HEK293T (cell line): ENCODE measurements around the gene CTNNBL1.

Source experiments
- ARNT ChIP-seq: fragments of 450-650 bp; IDR thresholded peaks from 2 replicates; pipeline ENCODE4 v1.6.1; 2017; ENCODE audit warnings: mild to moderate bottlenecking
- BHLHE40 ChIP-seq: fragments of 450-650 bp; IDR thresholded peaks from 2 replicates; pipeline ENCODE4 v1.6.1; 2016; ENCODE audit warnings: mild to moderate bottlenecking, moderate library complexity, borderline replicate concordance
- CTBP1 ChIP-seq: fragments of 450-650 bp; IDR thresholded peaks from 2 replicates; pipeline ENCODE4 v1.6.1; 2016; ENCODE audit warnings: borderline replicate concordance
- HDGF ChIP-seq: fragments of 450-650 bp; IDR thresholded peaks from 2 replicates; pipeline ENCODE4 v1.6.1; 2017; ENCODE audit warnings: antibody characterized with exemption, borderline replicate concordance
- TARDBP ChIP-seq: fragments of 450-650 bp; IDR thresholded peaks from 2 replicates; pipeline ENCODE4 v1.6.1; 2016
- ZNF384 ChIP-seq: fragments of 450-650 bp; IDR thresholded peaks from 2 replicates; pipeline ENCODE4 v1.6.1; 2016

DNA sequence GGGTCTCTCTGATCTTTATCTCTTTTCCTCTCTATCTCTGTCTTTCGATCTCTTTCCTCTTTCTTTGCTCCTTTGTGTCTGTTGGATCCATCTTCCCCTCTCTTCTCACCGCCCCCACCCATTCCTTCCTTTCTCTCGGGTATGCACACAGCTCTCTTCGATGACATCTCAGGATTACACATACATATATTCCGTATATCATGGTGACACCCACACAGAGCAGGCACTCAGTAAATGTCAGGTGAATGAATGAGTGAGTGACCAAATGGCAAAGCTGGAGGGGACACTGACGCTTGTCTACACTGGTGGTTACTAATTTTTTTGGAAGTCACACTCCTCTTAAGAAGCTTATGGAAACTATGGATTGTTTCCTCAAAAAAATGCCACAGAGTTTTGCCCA lies 219.0 kb downstream of the CTNNBL1 start:
- TF ChIP-seq TARDBP = no peak
- TF ChIP-seq BHLHE40 = no peak
- TF ChIP-seq ZNF384 = no peak
- no peak for TF ChIP-seq CTBP1
- no peak for TF ChIP-seq ARNT
- TF ChIP-seq HDGF = no peak
